ENCODE results near the gene ERFL. TPM values are rescaled to one million over a fixed set of nuclear protein-coding genes. Genes with fewer than 3 reads are reported as not detected.

Gene ERFL
- total RNA-seq, 3 donors from 2014 or later, result 0.83 to 2.0 (median 1.5) TPM

DNA sequence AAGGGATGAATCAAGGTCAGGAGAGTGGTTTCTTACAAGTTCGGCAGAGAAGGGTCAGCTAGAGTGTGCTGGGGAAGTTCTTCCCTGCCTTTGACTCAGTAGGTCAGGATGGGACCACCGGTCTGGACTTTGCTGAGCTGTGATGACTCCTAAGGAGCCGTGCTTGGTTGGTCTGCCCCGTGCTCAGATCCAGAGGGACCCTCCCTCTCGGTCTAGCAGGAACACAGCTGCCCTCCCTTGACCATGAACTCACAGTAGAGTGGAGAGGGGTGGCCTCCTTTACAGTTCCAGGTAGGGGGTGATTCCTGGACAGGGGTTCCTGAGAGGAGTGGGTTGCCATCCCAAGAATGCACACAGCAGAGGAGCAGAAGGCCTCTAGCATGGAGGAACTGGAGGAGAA lies 63.9 kb downstream of the ERFL start:
- Mint-ChIP-seq H3K4me1 (ENCODE audit: low read depth) (peaks cover 72% of the 10 kb centered on the region), H3K27me3 (ENCODE audit: low read depth) (no peaks in the 10 kb centered on the region), H3K36me3 (ENCODE audit: insufficient read depth) (peaks cover 54% of the 10 kb centered on the region), H3K9me3 (no peaks in the 10 kb centered on the region), H3K4me3 (peak overlapping the region; percentile 88)
- no peak for ATAC-seq
- DNase-seq, result no peak

DNA sequence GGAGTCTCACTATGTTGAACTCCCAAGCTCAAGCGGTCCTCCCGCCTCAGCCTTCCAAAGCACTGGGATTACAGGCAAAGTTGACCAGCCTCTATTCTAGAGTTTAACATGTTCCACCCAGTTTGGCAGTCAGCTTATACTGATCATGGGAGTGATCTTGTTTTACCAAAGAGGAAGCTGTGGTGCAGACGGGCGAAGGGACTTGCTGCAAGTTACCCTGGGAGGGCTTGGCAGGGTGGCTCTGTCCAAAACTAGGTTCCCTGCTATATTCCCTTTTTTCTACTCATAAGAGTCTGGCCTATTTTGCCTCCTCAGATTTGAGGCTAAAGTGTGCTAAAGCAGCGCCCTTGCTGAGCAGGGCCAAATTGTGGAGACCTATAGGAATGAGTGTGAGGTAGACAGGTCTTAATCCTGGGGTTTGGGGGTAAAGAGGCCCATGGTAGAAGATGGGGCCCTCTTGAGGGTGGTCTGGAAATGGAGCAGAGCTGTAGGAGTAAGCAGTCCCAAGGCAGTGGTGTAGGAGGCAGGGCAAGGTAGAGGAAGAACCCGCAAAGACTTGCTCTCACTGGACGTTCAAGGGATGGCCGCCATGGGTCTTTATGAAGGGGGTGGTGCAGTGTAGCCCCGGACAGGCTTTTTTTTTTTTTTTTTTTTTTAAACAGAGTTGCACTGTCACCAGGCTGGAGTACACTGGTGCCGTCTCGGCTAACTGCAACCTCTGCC lies 64.9 kb downstream of the ERFL start:
- ATAC-seq (no peak), DNase-seq (no peak)
- H3K4me3 Mint-ChIP-seq, result peak overlapping the region; percentile 88
- peaks cover 66% of the 10 kb centered on the region for H3K4me1 Mint-ChIP-seq (ENCODE audit: low read depth)
- no peaks in the 10 kb centered on the region for H3K9me3 Mint-ChIP-seq
- H3K27me3 Mint-ChIP-seq (ENCODE audit: low read depth), result no peaks in the 10 kb centered on the region
- peaks cover 50% of the 10 kb centered on the region for H3K36me3 Mint-ChIP-seq (ENCODE audit: insufficient read depth)

DNA sequence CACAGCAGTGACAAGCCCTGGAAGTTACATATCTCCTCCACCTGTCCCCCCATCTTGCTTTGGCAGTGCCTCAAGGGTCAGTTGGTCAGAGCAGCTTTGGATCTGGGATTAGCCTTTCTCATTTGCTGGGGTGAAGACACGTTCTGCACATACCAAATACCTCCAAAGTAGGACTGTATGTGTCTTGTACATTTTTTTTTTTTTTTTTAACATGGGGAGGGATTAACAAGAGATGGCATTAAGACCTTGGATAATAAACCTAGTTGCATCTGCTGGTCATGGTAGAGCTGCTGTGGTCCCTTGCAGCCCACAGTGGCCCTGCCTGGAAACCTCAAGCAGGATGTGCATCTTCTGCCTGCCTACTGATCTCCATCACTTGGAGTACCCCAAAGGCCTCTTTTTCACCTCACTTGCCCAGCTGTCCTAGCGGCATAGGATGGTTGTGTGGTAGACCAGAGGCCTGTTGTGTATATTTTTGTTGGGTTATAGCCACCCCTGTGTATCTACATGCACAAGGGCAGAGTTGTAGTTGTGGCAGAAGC lies 65.7 kb downstream of the ERFL start:
- H3K36me3 Mint-ChIP-seq (ENCODE audit: insufficient read depth), result peaks cover 44% of the 10 kb centered on the region
- H3K9me3 Mint-ChIP-seq, result no peaks in the 10 kb centered on the region
- no peaks in the 10 kb centered on the region for H3K27me3 Mint-ChIP-seq (ENCODE audit: low read depth)
- ATAC-seq (no peak), DNase-seq (no peak)
- peaks cover 57% of the 10 kb centered on the region for H3K4me1 Mint-ChIP-seq (ENCODE audit: low read depth)
- peak overlapping the region; percentile 88 for H3K4me3 Mint-ChIP-seq

DNA sequence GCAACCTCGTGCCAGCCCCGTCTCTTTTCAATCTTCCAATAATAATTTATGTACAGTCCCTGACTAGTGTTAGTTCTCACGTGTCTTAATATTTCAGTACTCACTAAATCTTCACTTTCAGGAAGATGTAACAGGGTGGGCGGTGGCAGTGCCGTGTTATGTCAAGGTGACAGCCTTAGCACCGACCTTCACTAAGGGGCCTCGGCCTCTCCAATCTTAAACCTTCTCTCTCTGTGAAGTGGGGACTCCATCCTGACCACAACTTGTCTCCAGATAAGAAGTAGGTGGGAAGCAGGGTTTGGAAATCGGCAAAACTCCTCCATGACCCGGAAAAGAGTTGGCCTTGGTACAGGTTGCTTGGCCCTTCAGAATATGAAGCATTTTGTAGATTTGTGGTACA lies 66.4 kb downstream of the ERFL start:
- Mint-ChIP-seq H3K4me1 (ENCODE audit: low read depth) (peaks cover 55% of the 10 kb centered on the region), H3K9me3 (no peaks in the 10 kb centered on the region), H3K4me3 (peak overlapping the region; percentile 88), H3K27me3 (ENCODE audit: low read depth) (no peaks in the 10 kb centered on the region), H3K36me3 (ENCODE audit: insufficient read depth) (peaks cover 44% of the 10 kb centered on the region)
- no peak for ATAC-seq
- DNase-seq, result no peak

DNA sequence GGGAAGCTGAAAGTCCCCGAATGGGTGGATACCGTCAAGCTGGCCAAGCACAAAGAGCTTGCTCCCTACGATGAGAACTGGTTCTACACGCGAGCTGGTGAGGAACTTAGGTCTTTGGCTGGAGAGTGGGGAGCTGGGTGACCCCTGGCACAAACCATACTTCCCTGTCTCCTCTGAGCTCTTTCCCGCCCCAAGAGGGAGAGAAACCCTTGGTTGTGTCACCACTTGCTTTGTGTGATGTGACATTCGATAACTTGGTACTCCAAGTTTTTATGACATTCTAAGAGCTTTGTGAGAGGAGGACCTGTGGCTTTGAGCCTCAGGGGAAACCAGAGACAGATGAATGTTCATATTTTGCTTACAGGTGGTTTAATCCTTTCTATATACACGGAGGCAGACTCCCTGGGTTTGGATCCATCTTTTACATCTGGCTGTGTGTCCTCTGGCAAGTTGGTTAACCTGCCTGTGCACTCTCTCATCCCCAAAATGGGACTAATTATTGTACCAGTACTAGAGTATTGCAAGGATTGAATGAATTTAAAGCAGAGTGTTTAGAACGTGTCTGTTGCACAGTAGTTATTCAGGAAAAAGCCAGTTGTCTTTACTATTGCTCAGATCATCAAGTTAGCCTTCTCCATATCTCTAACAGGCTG lies 67.0 kb downstream of the ERFL start:
- peaks cover 51% of the 10 kb centered on the region for H3K4me1 Mint-ChIP-seq (ENCODE audit: low read depth)
- H3K4me3 Mint-ChIP-seq, result peak overlapping the region; percentile 88
- DNase-seq, result no peak
- ATAC-seq, result no peak
- H3K36me3 Mint-ChIP-seq (ENCODE audit: insufficient read depth), result peaks cover 41% of the 10 kb centered on the region
- no peaks in the 10 kb centered on the region for H3K27me3 Mint-ChIP-seq (ENCODE audit: low read depth)
- no peaks in the 10 kb centered on the region for H3K9me3 Mint-ChIP-seq

DNA sequence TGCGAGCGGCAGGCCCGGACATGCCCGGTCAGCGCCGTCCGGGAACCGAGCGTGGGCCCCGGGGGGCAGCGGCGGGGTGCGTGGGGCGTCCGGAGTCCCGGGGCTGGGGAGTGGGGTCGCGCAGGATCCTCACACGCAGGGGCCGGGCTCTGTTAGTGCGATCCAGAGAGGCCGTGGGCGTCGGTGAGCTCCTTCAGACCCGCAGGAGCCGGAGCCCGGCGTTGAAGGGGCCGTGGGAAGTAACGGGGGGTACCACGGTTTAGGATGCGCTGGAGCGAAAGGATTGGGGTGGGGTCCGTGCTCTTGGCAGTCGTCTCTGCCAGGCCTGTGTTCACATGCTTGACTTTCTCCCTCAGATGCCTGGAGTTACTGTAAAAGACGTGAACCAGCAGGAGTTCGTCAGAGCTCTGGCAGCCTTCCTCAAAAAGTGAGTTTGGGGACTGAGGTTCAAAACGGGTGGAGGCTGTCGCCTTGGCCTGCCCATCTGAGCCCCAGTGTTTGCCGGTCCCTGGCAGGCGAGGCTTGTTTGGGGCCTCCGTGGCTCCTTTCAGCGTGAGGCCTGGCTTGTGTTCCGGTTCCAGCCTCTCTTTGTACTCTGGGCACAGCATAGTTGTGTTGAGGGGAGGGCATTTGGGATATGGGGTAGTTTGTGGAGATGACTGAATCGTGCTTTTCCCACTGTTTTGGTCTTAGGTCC lies 67.7 kb downstream of the ERFL start:
- Mint-ChIP-seq H3K27me3 (ENCODE audit: low read depth) (peaks cover 2% of the 10 kb centered on the region), H3K4me1 (ENCODE audit: low read depth) (peaks cover 47% of the 10 kb centered on the region), H3K36me3 (ENCODE audit: insufficient read depth) (peaks cover 39% of the 10 kb centered on the region), H3K4me3 (peak overlapping the region; percentile 88), H3K9me3 (no peaks in the 10 kb centered on the region)
- DNase-seq (peak; percentile 43), ATAC-seq (no peak)

DNA sequence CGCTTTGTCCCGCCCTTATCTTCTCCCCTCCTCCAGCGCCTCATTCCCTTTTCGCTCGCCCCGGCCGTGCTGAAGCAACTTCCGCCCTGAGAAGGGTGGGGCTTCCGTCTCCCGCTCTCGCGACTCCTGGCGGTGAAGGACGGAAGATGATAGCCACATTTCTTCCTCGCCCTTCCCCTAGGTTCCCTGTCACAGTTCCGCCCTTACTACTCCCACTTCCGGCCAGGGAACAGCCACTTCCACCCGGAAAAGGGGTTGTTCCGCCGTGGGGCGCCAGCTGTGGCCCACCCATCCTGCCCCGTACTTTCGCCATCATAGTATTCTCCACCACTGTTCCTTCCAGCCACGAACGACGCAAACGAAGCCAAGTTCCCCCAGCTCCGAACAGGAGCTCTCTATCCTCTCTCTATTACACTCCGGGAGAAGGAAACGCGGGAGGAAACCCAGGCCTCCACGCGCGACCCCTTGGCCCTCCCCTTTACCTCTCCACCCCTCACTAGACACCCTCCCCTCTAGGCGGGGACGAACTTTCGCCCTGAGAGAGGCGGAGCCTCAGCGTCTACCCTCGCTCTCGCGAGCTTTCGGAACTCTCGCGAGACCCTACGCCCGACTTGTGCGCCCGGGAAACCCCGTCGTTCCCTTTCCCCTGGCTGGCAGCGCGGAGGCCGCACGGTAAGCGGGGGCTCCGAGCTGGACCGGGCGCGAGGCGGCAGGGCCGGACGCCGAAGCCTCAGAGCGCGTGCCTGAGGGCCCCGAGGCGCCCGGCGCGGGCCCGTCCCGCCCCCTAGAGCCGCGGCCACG lies 68.4 kb downstream of the ERFL start, which contains the start of gene RPS19:
Gene RPS19 (plus strand): TSS at position 638 of the 801 bp plus-strand sequence. CDS start 520 bp downstream, outside the sequence.
- peak; percentile 84 to 87 for ATAC-seq
- H3K4me3 Mint-ChIP-seq, result peak within 1 kb of the TSS; percentile 88

DNA sequence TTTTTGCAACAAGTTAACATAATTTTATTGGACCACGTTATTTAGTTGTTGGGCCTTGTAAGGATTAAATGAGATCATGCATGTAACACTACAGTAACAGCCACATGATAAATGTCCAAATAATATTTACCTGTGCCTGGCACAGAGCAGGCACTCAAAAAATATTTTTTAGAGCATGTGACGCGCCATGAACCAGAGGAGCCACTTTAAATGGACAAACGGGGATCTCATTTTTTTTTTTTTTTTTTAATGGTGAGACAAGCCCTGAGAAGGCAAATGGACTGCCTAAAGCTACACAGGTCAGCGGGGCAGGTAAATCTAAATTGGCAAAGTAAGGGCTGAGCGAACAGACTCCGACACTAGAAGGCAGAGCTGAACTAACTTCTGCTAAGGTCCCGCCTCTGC lies 69.0 kb downstream of the ERFL start:
- DNase-seq (no peak), ATAC-seq (no peak)
- peak overlapping the region; percentile 88 for H3K4me3 Mint-ChIP-seq
- H3K36me3 Mint-ChIP-seq (ENCODE audit: insufficient read depth), result peaks cover 34% of the 10 kb centered on the region
- peaks cover 38% of the 10 kb centered on the region for H3K4me1 Mint-ChIP-seq (ENCODE audit: low read depth)
- no peaks in the 10 kb centered on the region for H3K9me3 Mint-ChIP-seq
- H3K27me3 Mint-ChIP-seq (ENCODE audit: low read depth), result peaks cover 2% of the 10 kb centered on the region

More for the DNA sequence above, 68.4 kb downstream of the ERFL start, which contains the start of gene RPS19:
- Mint-ChIP-seq H3K4me1 (ENCODE audit: low read depth) (peaks cover 44% of the 10 kb centered on the region), H3K36me3 (ENCODE audit: insufficient read depth) (peaks cover 39% of the 10 kb centered on the region), H3K9me3 (no peaks in the 10 kb centered on the region), H3K27me3 (ENCODE audit: low read depth) (peaks cover 2% of the 10 kb centered on the region)
- DNase-seq, result peak; percentile 98

Other genes with a start within 250 kb of the ERFL start
- under 1 TPM in 1 of 3 donors, not detected in 2; 0.25 TPM for gene CEACAM7, start 240.2 kb downstream of the ERFL start, total RNA-seq
- under 1 TPM; 0.30 to 0.46 (median 0.37) TPM for gene CEACAM5, start 219.8 kb downstream of the ERFL start, total RNA-seq
- gene CEACAM6, start 172.9 kb downstream of the ERFL start, total RNA-seq, result under 1 TPM; 0.23 to 0.27 (median 0.26) TPM
- not detected for gene CEACAM3, start 131.9 kb downstream of the ERFL start, total RNA-seq
- not detected for gene LYPD4, start 83.8 kb downstream of the ERFL start, total RNA-seq
- gene DMRTC2, start 83.4 kb downstream of the ERFL start, total RNA-seq, result not detected
- 1,000 to 10,000 TPM; 3,437 to 3,718 (median 3,468) TPM for gene RPS19, start 68.2 kb downstream of the ERFL start, total RNA-seq
- 1 to 10 TPM; 2.2 to 7.8 (median 2.7) TPM for gene CD79A, start 51.2 kb downstream of the ERFL start, total RNA-seq
- 100 to 1,000 TPM; 286 to 314 (median 301) TPM for gene ARHGEF1, start 45.3 kb downstream of the ERFL start, total RNA-seq
- gene RABAC1, start 30.9 kb upstream of the ERFL start, total RNA-seq, result 10 to 100 TPM; 63.1 to 82.1 (median 70.4) TPM
- 1 to 10 TPM; 2.8 to 4.9 (median 3.7) TPM for gene ATP1A3, start 65.8 kb upstream of the ERFL start, total RNA-seq
- 1 to 10 TPM in 1 of 3 donors, under 1 TPM in 2; 0.49 to 1.1 (median 0.61) TPM for gene GRIK5, start 141.8 kb upstream of the ERFL start, total RNA-seq
- 10 to 100 TPM; 19.9 to 20.7 (median 20.6) TPM for gene ZNF574, start 147.7 kb upstream of the ERFL start, total RNA-seq
- gene POU2F2, start 204.0 kb upstream of the ERFL start, total RNA-seq, result 100 to 1,000 TPM in 1 of 3 donors, 10 to 100 TPM in 2; 83.9 to 123 (median 85.7) TPM